PC-3 (cell line): ENCODE results near the gene PNCK.

Source experiments
- EZH2 ChIP-seq: fragments of 300-600 bp; sonication (generic); IDR thresholded peaks from one replicate; pipeline ENCODE4 v1.6.1; 2017; ENCODE audit warnings: antibody characterized with exemption, mild to moderate bottlenecking, low read length; ENCODE audit not compliant: unreplicated experiment
- EZH2phosphoT487 ChIP-seq: fragments of 300-600 bp; sonication (generic); IDR thresholded peaks from 2 replicates; pipeline ENCODE4 v1.6.1; 2018; ENCODE audit warnings: mild to moderate bottlenecking, antibody characterized with exemption, low read length, borderline replicate concordance
- TF ChIP-seq, protein P1 (sequence below): fragments of 300-600 bp; sonication (generic); conservative IDR thresholded peaks from 2 replicates; pipeline ENCODE4 v1.5.1; 2017; ENCODE audit warnings: antibody characterized with exemption, low read depth, mild to moderate bottlenecking, low read length

DNA sequence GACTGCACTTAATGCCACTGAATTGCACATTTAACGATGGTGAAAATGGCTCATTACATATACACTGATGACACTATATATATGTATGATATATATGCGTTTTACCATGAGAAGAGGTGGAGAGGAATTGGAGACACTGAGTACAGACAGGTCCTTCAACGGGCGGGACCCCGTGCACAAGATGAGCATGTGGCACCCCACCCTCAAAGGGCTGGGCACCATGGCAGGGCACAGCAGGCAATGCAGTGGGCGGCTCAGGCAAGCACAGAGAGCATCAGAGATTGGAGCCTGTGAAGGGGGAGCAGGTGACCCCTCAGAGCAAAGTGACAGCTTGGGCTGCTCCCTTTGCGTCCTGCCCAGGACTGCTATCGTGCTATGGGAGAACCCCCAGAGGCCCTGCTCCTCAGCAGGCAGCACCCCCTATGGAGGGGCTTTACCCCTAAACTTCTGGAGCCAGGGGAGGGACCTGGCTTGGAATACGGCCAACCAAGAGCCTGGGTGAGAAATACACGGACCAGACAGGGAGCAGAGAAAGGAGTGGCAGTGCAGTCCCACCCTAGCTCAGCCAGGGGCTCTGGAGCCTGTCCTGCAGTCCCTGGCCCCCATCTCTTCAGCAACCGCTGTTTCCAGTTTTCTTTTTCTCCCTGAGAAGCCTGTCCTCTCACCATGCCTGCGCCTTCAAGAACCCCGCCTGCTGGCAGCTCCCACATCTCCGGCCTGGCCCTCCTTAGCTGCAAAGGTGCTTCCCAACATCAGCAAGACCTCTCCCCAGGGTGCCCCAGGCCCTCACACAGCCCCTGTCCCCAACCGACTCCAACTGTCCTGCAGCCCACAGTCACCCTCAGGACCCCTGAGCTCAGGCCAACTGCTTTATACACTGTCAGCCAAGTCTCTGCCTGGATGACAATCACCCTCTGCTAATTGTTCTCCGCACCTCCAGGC lies 24.6 kb upstream of the PNCK start:
- TF ChIP-seq, protein P1, sequence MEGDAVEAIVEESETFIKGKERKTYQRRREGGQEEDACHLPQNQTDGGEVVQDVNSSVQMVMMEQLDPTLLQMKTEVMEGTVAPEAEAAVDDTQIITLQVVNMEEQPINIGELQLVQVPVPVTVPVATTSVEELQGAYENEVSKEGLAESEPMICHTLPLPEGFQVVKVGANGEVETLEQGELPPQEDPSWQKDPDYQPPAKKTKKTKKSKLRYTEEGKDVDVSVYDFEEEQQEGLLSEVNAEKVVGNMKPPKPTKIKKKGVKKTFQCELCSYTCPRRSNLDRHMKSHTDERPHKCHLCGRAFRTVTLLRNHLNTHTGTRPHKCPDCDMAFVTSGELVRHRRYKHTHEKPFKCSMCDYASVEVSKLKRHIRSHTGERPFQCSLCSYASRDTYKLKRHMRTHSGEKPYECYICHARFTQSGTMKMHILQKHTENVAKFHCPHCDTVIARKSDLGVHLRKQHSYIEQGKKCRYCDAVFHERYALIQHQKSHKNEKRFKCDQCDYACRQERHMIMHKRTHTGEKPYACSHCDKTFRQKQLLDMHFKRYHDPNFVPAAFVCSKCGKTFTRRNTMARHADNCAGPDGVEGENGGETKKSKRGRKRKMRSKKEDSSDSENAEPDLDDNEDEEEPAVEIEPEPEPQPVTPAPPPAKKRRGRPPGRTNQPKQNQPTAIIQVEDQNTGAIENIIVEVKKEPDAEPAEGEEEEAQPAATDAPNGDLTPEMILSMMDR, result no peak
- no peak for TF ChIP-seq EZH2phosphoT487
- no peak for TF ChIP-seq EZH2
